GM12865 (cell line): ENCODE measurements around the gene IGFL4.

Experiments used
- DNase-seq: peaks from one replicate; pipeline ENCODE4 v3.0.0; 2010; ENCODE audit warnings: low read depth
- H3K4me3 ChIP-seq: 2 replicates; pipeline ENCODE4 v1.5.1; 2011; ENCODE audit warnings: mild to moderate bottlenecking, low read depth, low read length, control low read depth
- TF ChIP-seq, protein P1 (sequence below): IDR thresholded peaks from 2 replicates; pipeline ENCODE4 v1.5.1; 2011; ENCODE audit warnings: low read length, control low read depth, low read depth, inconsistent platforms; ENCODE audit not compliant: insufficient read depth; ENCODE audit errors: missing control alignments

Gene IGFL4

GRCh38 chr19:46065486-46066071 is 24.8 kb upstream of the IGFL4 start:
- H3K4me3 ChIP-seq: no peak overlapping the region
- TF ChIP-seq, protein P1, sequence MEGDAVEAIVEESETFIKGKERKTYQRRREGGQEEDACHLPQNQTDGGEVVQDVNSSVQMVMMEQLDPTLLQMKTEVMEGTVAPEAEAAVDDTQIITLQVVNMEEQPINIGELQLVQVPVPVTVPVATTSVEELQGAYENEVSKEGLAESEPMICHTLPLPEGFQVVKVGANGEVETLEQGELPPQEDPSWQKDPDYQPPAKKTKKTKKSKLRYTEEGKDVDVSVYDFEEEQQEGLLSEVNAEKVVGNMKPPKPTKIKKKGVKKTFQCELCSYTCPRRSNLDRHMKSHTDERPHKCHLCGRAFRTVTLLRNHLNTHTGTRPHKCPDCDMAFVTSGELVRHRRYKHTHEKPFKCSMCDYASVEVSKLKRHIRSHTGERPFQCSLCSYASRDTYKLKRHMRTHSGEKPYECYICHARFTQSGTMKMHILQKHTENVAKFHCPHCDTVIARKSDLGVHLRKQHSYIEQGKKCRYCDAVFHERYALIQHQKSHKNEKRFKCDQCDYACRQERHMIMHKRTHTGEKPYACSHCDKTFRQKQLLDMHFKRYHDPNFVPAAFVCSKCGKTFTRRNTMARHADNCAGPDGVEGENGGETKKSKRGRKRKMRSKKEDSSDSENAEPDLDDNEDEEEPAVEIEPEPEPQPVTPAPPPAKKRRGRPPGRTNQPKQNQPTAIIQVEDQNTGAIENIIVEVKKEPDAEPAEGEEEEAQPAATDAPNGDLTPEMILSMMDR: no peak
- no peak for DNase-seq

DNA sequence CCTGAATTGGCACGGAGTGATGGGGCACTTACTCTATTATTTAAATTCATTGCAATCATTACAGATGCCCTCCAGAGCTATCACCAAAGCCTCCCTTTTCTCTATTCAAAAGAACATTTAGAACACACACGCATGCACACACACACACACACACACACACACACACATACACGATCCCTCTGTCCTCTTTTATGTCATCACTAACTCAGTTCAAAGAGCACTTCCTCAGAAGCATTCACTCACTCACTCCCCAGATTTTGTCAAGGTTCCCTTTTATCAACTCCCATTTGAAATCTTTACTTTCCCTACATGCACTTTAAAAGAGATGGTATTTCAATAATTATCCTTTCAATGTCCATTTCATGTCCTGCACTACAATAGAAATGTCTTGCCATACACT is 22.4 kb upstream of the IGFL4 start:
- no peak for DNase-seq
- H3K4me3 ChIP-seq: no peak overlapping the region
- TF ChIP-seq, protein P1: no peak

GRCh38 chr19:46060012-46060411 is 19.2 kb upstream of the IGFL4 start:
- DNase-seq: no peak
- no peak overlapping the region for H3K4me3 ChIP-seq
- TF ChIP-seq, protein P1: no peak

DNA sequence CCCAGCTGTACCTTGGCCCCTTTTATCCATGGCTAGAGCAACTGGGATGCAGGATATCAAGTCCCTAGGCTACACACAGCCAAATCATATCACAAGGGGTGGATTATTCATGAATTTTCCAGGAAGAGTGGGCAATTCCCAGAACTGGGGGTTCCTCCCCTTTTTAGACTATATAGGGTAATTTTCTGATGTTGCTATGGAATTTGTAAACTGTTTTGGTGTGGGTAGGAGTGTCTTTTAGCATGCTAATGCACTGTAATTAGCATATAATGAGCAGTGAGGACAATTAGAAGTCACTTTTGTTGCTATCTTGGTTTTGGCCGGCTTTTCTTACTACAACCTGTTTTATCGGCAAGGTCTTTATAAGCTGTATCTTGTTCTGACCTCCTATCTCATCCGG is 18.0 kb upstream of the IGFL4 start:
- no peak for DNase-seq
- TF ChIP-seq, protein P1: no peak
- H3K4me3 ChIP-seq: no peak overlapping the region

GRCh38 chr19:46056536-46056935 is 15.7 kb upstream of the IGFL4 start:
- TF ChIP-seq, protein P1: no peak
- no peak for DNase-seq
- H3K4me3 ChIP-seq: no peak overlapping the region

DNA sequence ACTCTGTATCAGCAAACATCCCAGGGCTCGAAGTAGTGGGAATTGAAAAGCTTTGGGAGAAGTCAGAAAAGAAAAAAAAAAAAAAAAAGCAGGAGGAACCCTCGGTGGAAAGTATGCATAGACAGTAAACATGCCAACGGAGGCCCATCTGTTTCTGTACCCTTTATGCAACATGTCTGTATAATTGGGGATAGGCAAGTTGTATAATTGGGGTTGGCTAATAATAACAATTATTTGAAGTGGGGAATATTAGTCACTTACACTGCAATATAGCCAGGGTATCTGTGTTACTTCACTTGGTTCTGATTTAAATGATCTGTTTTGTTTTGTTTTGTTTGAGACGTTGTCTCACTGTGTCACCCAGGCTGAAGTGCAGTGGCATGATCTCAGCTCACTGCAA is 12.1 kb upstream of the IGFL4 start:
- no peak for DNase-seq
- no peak overlapping the region for H3K4me3 ChIP-seq
- TF ChIP-seq, protein P1: no peak

GRCh38 chr19:46049597-46049996 is 8.8 kb upstream of the IGFL4 start:
- TF ChIP-seq, protein P1: peak; percentile 30
- peak; percentile 3 for DNase-seq
- H3K4me3 ChIP-seq: no peak overlapping the region
